HUDEP-2 (cell line): ENCODE data around the gene CSF3R.

Experiments
- DNase-seq, 76 experiments: peaks; one replicate each; lab custom pipeline; 2025; ENCODE audit not compliant: unreplicated experiment in 76 of 76; lab: John Stamatoyannopoulos, UW

CSF3R gene

GRCh38 chr1:36463803-36464604 is 18.7 kb downstream of the CSF3R start, which contains the start of gene MRPS15:
MRPS15 (minus strand) TSS chr1:36464384; CDS start chr1:36464275, 109 bp downstream.
- peak in 74 of 76 experiments; percentile 51 to 96 (median 89) for DNase-seq

DNA sequence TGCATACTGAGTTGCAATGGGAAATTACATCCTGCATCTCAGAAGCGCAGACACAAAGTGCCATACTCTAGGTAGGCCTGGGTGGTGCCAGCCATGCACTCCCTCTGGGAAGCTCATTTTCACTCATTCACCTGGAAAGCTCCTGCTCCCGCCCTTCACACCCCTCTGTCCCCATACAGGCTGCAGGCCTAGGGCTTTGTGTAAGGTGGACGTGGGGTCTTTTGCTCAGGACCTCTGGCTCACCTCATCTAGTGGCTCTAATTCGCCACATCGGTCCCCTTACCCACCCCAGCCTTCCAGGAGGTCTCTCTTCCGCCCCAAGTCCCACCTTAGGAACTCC is 19.3 kb downstream of the CSF3R start:
- peak in 2 of 76 experiments; percentile 15 to 51 for DNase-seq

DNA sequence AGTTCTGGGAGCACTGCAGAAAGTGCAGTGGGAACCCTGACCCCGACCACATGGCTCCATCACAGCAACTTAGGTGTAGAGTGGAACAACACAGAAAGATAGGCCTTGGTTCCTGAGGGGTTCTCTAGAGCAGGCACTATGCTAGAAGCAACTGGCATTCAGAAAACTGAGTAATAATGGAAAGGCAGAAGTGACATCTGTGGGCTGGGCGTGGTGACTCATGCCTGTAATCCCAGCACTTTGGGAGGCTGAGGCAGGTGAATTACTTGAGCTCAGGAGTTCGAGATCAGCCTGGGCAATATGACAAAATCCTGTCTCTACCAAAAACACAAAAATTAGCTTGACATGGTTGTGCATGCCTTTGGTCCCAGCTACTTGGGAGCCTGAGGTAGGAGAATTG is 23.8 kb downstream of the CSF3R start:
- no peak for DNase-seq

DNA sequence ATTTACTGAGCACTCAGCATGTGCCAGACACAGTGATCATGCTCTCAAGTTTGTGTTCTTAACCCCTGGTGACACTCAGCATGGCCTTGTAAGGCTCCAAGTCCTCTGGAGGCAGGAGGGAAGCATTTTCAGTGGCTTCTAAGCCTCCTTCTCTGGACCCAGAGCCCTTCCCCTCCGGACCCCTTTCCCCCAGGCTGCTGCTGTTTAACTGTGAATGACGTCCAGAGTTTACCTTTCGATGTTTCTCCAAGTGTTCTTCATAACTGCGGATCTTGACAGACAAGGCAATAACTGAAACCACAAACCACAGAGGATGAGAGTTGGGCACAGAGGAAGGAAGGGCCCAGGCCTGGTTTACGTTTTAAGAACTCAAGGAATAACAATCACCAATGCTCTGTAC is 25.0 kb downstream of the CSF3R start:
- DNase-seq: no peak

DNA sequence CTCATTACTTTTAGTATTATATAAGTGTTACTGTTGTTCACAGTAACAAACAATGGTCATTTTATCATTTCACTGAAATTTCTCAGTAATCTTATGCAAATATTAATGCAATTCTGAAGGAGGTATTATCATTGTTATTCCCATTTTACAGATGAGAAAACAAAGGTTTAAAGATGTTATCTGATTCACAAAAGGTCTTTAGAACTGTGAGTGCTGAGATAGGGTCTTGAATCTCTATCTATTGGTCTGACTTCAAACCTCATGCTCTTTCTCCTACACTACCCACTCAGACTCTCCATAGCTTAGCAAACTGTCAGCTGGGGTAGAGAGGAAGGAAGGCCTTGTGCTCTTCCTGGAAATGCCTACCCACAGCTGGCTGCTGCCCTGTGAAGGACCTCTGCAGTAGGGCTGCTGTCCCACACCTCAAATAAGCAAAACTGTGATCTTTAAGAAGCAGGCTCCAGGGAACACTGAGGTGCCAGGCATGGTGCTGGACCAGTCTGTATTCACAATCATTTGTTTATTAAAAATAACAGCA is 26.3 kb downstream of the CSF3R start:
- DNase-seq: no peak

GRCh38 chr1:36455386-36455785 is 27.3 kb downstream of the CSF3R start:
- DNase-seq: no peak

- DNase-seq: no peak
These were observed 28.9 kb downstream of the CSF3R start for GRCh38 chr1:36453600-36454388.

GRCh38 chr1:36453051-36453450 is 29.7 kb downstream of the CSF3R start:
- no peak for DNase-seq

- DNase-seq: no peak
These were observed 31.8 kb downstream of the CSF3R start for GRCh38 chr1:36450919-36451305.

- DNase-seq: peak in 74 of 76 experiments; percentile 30 to 92 (median 81)
These were observed 32.3 kb downstream of the CSF3R start, which contains the start of gene OSCP1 for GRCh38 chr1:36450270-36450918. OSCP1 (minus strand) TSS chr1:36450451; CDS start chr1:36450369, 82 bp downstream.

GRCh38 chr1:36448530-36449056 is 34.1 kb downstream of the CSF3R start:
- DNase-seq: peak in 8 of 76 experiments; percentile 6 to 23 (median 8)

DNA sequence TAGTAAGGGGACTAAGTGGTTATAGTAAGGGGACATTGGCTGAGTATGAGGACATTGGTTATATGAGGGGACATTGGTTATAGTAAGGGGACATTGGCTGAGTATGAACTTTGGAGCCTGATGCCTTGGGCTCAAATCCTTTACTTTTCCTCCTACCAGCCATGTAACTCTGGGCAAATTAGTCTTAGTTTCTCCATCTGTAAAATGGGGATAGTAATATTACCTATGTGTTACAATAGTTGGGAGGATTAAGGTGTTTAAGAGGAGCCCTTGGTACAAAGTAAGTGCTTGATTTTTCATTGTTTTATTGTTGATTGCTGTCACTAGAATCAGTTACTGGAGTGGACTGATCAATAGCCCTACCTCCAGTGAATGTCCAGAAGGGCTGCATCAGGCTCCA is 35.3 kb downstream of the CSF3R start:
- DNase-seq: no peak

DNA sequence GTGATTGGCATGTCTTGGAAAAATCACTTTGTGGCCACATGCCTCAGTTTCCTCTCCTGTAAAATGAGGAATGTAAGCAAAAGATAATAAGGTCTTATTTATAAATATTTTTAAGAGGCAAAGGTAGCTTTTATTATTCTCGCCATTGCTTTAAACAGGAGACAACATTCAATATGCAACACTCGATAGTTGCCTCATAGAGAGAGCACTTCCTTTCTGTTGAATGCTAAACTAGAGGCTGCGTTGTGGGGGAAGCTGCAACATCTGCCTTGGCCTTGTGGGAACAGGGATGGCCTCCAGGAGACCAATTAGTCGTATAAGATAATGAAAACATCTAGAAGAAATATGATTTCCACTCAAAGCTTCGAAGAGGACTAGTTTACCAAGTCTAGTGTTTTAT is 36.0 kb downstream of the CSF3R start:
- no peak for DNase-seq

DNA sequence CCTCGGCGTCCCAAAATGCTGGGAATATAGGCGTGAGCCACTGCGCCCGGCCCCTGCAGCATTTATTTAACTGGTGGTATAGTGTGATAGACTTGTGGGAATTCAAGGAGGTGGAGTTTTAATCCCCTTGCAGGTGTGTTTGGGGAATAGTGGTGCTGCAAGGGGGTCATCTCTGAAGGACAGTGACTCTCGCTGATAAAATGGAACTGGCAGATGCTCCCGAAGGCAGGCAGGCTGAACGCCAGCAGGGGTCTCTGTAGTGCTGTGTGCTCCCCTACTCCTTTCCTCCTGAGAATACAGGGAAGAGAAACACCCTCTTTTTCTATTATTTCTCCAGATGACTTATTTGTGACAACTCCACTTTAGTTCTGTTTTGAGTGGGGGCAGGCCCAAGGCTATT is 36.4 kb downstream of the CSF3R start:
- peak in 8 of 76 experiments; percentile 3 to 23 (median 4) for DNase-seq

- no peak for DNase-seq
These were observed 39.4 kb downstream of the CSF3R start for GRCh38 chr1:36443297-36443696.

DNA sequence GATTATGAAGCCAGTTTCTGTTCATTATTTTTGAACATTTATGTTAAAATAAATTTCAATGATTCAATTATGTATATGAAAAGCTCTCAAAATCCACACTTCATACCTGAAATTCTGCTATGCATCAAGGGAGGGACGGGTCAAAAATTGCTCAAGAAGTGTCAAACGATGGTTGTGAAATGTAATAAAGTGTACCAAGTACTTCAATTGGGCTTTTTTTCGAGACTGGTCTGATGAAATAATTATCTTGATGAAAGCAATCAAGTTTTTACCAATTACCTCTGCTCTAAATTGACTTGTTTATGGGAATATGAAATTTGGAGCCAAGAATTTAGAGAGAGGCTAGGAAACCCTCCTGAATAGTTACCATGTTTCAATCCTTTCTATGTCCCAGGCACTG is 40.4 kb downstream of the CSF3R start:
- DNase-seq: no peak

GRCh38 chr1:36440646-36441045 is 42.1 kb downstream of the CSF3R start:
- DNase-seq: no peak

GRCh38 chr1:36440044-36440443 is 42.7 kb downstream of the CSF3R start:
- DNase-seq: no peak

DNA sequence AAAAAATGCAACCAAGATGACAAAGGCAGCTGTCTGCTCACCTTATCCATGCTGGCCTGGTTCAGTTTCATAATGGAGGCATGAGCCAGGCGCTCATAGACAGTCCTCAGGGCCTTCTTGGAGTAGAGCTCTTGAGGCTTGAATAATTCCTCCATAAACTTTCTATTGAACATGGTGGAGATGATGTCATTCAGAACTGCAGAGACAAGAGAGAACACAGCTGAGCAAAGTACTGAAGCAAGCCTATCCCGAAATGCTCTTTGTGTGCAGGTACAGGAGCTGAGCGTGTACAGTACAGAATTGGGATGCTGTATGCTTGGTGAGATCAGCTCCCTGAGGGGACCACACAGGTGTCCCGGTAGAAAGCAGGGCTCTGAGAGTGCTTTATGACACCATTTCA is 44.0 kb downstream of the CSF3R start:
- DNase-seq: no peak

- no peak for DNase-seq
These were observed 45.9 kb downstream of the CSF3R start for GRCh38 chr1:36436821-36437220.

- DNase-seq: no peak
These were observed 49.6 kb downstream of the CSF3R start for GRCh38 chr1:36433102-36433501.
